Tibial nerve (tissue), 4 donors: ENCODE results near the gene LTBP2. TPM values are rescaled to one million over a fixed set of nuclear protein-coding genes. Genes with fewer than 3 reads are reported as not detected.

Experiments used
- DNase-seq, 2 donors: peaks; one replicate each; pipeline ENCODE4 v3.0.0-alpha.2; 2019; ENCODE audit warnings: low spot score in 2 of 2
- H3K27ac ChIP-seq, 4 donors: fragments of 200-600 bp; sonication (generic) in 3 of 4; one replicate each; pipeline ENCODE4 v1.5.1; 2017 to 2019; ENCODE audit warnings: mild to moderate bottlenecking in 1 of 4
- H3K27me3 ChIP-seq, 2 donors: fragments of 200-600 bp; sonication (generic) in 1 of 2; one replicate each; pipeline versions ENCODE4 v1.5.1 to v1.6.0; 2017 to 2019
- H3K36me3 ChIP-seq, 3 donors: fragments of 200-600 bp; sonication (generic); one replicate each; pipeline ENCODE4 v1.5.1; 2018 to 2019
- H3K4me1 ChIP-seq, 4 donors: fragments of 200-600 bp; sonication (generic) in 3 of 4; one replicate each; pipeline ENCODE4 v1.5.1; 2017 to 2019
- H3K4me3 ChIP-seq, 4 donors: fragments of 200-600 bp; sonication (generic) in 3 of 4; one replicate each; pipeline ENCODE4 v1.5.1; 2017 to 2019; ENCODE audit warnings: mild to moderate bottlenecking in 1 of 4, moderate library complexity in 1 of 4
- H3K9me3 ChIP-seq, 4 donors: fragments of 200-600 bp; sonication (generic) in 3 of 4; one replicate each; pipeline ENCODE4 v1.5.1; 2017 to 2019
- EP300 ChIP-seq, 2 donors: sonication (generic); formaldehyde crosslinking; IDR thresholded peaks; one replicate each; pipeline ENCODE4 v1.6.1; 2017; ENCODE audit warnings: antibody characterized with exemption in 2 of 2, mild to moderate bottlenecking in 1 of 2
- POLR2A ChIP-seq, 2 donors: fragments of 450-650 bp; IDR thresholded peaks; one replicate each; pipeline ENCODE4 v1.6.1; 2017; ENCODE audit warnings: antibody characterized with exemption in 2 of 2, mild to moderate bottlenecking in 2 of 2, moderate library complexity in 2 of 2
- WGBS, 2 donors: methylation state at CpG; one replicate each; pipeline ENCODE4 v1.1.5; 2018; 5-methylcytosine and 5-hydroxymethylcytosine counted together
- total RNA-seq, 4 donors: library from RNA; depleted of rRNA; stranded (reverse); fragments of >200 nt; gene quantifications; one replicate each; pipeline ENCODE4 v1.1.0, GENCODE V29; 2016
- TF ChIP-seq, protein P1 (sequence below), 5 experiments: fragments of 200-600 bp in 3 of 5; fragments of 450-650 bp in 2 of 5; sonication (generic) in 3 of 5; IDR thresholded peaks; one replicate each; pipeline ENCODE4 v1.5.1; 2016 to 2019; ENCODE audit warnings: antibody characterized with exemption in 5 of 5, mild to moderate bottlenecking in 3 of 5, moderate library complexity in 2 of 5

Gene LTBP2
- total RNA-seq, 4 donors from 2014 or later: 67.1 to 276 (median 134) TPM

- peak overlapping the region in 2 of 4 donors; percentile 78 to 83 for H3K27ac ChIP-seq
- H3K36me3 ChIP-seq: no peaks in the 10 kb centered on the region
- H3K9me3 ChIP-seq: no peaks in the 10 kb centered on the region
- no peak for TF ChIP-seq POLR2A (IDR thresholded peaks at IDR 0.05)
- no peak for TF ChIP-seq EP300 (IDR thresholded peaks at IDR 0.05)
- TF ChIP-seq, protein P1, sequence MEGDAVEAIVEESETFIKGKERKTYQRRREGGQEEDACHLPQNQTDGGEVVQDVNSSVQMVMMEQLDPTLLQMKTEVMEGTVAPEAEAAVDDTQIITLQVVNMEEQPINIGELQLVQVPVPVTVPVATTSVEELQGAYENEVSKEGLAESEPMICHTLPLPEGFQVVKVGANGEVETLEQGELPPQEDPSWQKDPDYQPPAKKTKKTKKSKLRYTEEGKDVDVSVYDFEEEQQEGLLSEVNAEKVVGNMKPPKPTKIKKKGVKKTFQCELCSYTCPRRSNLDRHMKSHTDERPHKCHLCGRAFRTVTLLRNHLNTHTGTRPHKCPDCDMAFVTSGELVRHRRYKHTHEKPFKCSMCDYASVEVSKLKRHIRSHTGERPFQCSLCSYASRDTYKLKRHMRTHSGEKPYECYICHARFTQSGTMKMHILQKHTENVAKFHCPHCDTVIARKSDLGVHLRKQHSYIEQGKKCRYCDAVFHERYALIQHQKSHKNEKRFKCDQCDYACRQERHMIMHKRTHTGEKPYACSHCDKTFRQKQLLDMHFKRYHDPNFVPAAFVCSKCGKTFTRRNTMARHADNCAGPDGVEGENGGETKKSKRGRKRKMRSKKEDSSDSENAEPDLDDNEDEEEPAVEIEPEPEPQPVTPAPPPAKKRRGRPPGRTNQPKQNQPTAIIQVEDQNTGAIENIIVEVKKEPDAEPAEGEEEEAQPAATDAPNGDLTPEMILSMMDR (IDR thresholded peaks at IDR 0.05): no peak
- peaks cover 0 to 79% (median 41%) of the 10 kb centered on the region in 4 donors for H3K4me1 ChIP-seq
- H3K4me3 ChIP-seq: no peak overlapping the region
- H3K27me3 ChIP-seq: no peaks in the 10 kb centered on the region
- 75 to 77% methylated on average over 6 of the region's 6 CpGs for WGBS, 2 donors
- no peak for DNase-seq
Observed at GRCh38 chr14:74574706-74575105, 37.3 kb downstream of the LTBP2 start.

- Histone ChIP-seq H3K27ac (peak overlapping the region in 3 of 4 donors; percentile 49 to 91 (median 83)), H3K27me3 (no peaks in the 10 kb centered on the region), H3K9me3 (no peaks in the 10 kb centered on the region), H3K36me3 (no peaks in the 10 kb centered on the region), H3K4me3 (no peak overlapping the region), H3K4me1 (peaks cover 0 to 86% (median 41%) of the 10 kb centered on the region in 4 donors)
- DNase-seq: no peak
- no peak for TF ChIP-seq EP300 (IDR thresholded peaks at IDR 0.05)
- 82 to 84% methylated on average over 4 of the region's 4 CpGs for WGBS, 2 donors
Observed at GRCh38 chr14:74574090-74574433, 38.0 kb downstream of the LTBP2 start.

DNA sequence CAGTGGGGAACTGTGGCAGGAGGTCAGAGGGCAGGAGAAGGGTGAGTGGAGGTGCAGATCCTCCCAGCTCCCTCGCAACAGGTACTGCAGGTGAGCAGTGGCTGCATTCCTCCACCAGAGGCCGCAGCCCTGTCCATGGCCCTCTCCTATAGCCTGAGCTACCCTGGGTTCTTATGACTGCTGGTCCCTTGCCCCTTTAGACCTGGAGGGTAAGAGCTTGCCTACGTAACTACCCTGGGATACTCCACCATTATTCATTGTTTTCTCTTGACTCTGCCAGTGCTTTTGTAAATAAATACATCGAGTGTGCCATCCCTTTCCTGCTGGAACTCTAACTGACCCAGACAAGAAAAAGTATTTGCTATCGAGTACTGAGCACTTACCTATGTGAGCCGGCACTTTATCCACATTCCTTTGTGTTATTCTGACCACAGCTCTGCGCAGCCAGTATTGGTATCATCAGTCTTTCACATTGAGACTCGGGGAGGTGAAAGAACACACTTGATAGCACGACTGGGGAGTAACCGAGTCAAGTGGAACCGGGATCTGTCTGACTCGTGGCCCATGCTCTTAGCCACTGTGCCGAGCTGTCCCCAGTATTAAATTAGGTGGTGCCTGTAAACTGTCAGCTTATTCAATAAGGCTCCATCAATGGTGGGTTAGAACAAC, 38.5 kb downstream of the LTBP2 start:
- H3K27me3 ChIP-seq: no peaks in the 10 kb centered on the region
- no peak overlapping the region for H3K4me3 ChIP-seq
- TF ChIP-seq EP300 (IDR thresholded peaks at IDR 0.05): no peak
- TF ChIP-seq POLR2A (IDR thresholded peaks at IDR 0.05): no peak
- TF ChIP-seq, protein P1 (IDR thresholded peaks at IDR 0.05): no peak
- WGBS, 2 donors: 89 to 91% methylated on average over 12 to 13 of the region's 13 CpGs
- peaks cover 0 to 91% (median 41%) of the 10 kb centered on the region in 4 donors for H3K4me1 ChIP-seq
- H3K36me3 ChIP-seq: no peaks in the 10 kb centered on the region
- DNase-seq: no peak
- peak overlapping the region; percentile 14 to 91 (median 66) for H3K27ac ChIP-seq
- no peaks in the 10 kb centered on the region for H3K9me3 ChIP-seq

GRCh38 chr14:74572726-74573301, 39.2 kb downstream of the LTBP2 start:
- H3K4me3 ChIP-seq: peak overlapping the region in 1 of 4 donors; percentile 33
- H3K27me3 ChIP-seq: no peaks in the 10 kb centered on the region
- 40 to 45% methylated on average over 14 to 15 of the region's 15 CpGs for WGBS, 2 donors
- peaks cover 0 to 97% (median 41%) of the 10 kb centered on the region in 4 donors for H3K4me1 ChIP-seq
- no peaks in the 10 kb centered on the region for H3K9me3 ChIP-seq
- no peaks in the 10 kb centered on the region for H3K36me3 ChIP-seq
- peak overlapping the region; percentile 14 to 91 (median 66) for H3K27ac ChIP-seq
- no peak for DNase-seq
- peak in 1 of 2 donors; percentile 45 for TF ChIP-seq EP300 (IDR thresholded peaks at IDR 0.05)
- TF ChIP-seq POLR2A (IDR thresholded peaks at IDR 0.05): no peak

- no peak for TF ChIP-seq POLR2A (IDR thresholded peaks at IDR 0.05)
- TF ChIP-seq EP300 (IDR thresholded peaks at IDR 0.05): peak in 1 of 2 donors; percentile 82
- TF ChIP-seq, protein P1 (IDR thresholded peaks at IDR 0.05): no peak
- Histone ChIP-seq H3K27me3 (no peaks in the 10 kb centered on the region), H3K4me1 (peaks cover 0 to 99% (median 44%) of the 10 kb centered on the region in 4 donors), H3K4me3 (peak overlapping the region in 1 of 4 donors; percentile 33), H3K9me3 (no peaks in the 10 kb centered on the region), H3K36me3 (no peaks in the 10 kb centered on the region), H3K27ac (peak overlapping the region; percentile 14 to 91 (median 66))
- peak in 1 of 2 donors; percentile 58 for DNase-seq
- 15 to 18% methylated on average over 8 of the region's 8 CpGs for WGBS, 2 donors
Observed at GRCh38 chr14:74571901-74572725, 39.9 kb downstream of the LTBP2 start.
